Activated T-helper 1 cell treated with anti-CD3 and anti-CD28 coated beads, Interleukin-12 subunit alpha, Interleukin-12 subunit beta, Interleukin-2, Interleukin-4 antibody, amounts not matched to agents 30 ng/mL and 10 ng/mL and 1 ng/mL, durations not matched to agents 14 hours and 24 hours and 36 hours (primary cell): ENCODE data around the gene LRRC27. TPM values are rescaled to one million over a fixed set of nuclear protein-coding genes. Genes with fewer than 3 reads are reported as not detected.

Experiments used
- DNase-seq: peaks from one replicate; pipeline ENCODE4 v3.0.0; 2021; ENCODE audit warnings: low spot score
- H3K27ac Mint-ChIP-seq: one replicate; pipeline ENCODE4 v1.8.0; 2021; ENCODE audit warnings: mild to moderate bottlenecking, mixed read lengths
- H3K27me3 Mint-ChIP-seq: one replicate; pipeline ENCODE4 v1.8.0; 2022; ENCODE audit warnings: mild to moderate bottlenecking, moderate library complexity, mixed read lengths; ENCODE audit not compliant: insufficient read depth
- H3K36me3 Mint-ChIP-seq: one replicate; pipeline ENCODE4 v1.8.0; 2021; ENCODE audit warnings: low read depth, mixed read lengths
- H3K4me1 Mint-ChIP-seq: one replicate; pipeline ENCODE4 v1.8.0; 2021; ENCODE audit warnings: low read depth, mixed read lengths
- H3K4me3 Mint-ChIP-seq: one replicate; pipeline ENCODE4 v1.8.0; 2021; ENCODE audit warnings: mild to moderate bottlenecking, moderate library complexity, mixed read lengths
- H3K9me3 Mint-ChIP-seq: one replicate; pipeline ENCODE4 v1.8.0; 2021; ENCODE audit warnings: mixed read lengths
- intact Hi-C: fragments of 100-400 bp; cut with micrococcal nuclease; formaldehyde crosslinking; loops from one replicate; pipeline ENCODE4 v1.15.1; 2024
- total RNA-seq: library from RNA; stranded (reverse); gene quantifications from 2 replicates; pipeline ENCODE4 v1.2.3, GENCODE V29; 2022

Gene LRRC27
- total RNA-seq, 1 donor from 2014 or later, result 1.7 TPM

DNA sequence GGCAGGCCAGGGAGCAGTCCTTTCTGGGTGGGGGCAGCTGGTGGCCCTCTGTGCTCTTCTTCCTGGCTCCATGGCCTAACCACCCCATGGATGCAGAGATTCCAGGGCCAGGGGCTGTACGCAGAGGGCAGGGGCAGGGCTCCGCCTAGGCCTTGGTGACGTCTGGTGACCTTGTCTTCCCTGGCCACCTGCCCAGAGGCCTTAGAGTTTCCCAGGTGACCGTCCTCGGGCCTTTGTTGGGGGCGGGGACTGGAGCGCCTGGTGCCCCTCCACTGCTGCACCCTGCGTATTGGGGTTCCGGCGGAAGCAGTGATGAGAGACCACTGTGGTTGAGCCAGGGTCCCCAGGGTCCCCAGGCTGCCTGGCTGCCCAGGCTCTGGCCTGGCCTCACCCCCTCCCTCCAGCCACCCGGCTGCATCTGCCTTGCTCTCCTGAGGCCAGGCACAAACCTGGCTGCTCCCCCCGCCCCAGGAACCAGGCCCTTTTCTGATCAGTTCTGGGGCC, 75.3 kb downstream of the LRRC27 start:
- Mint-ChIP-seq H3K4me3 (no peak overlapping the region), H3K36me3 (peaks cover 4% of the 10 kb centered on the region), H3K4me1 (no peaks in the 10 kb centered on the region), H3K27ac (no peak overlapping the region), H3K9me3 (no peaks in the 10 kb centered on the region), H3K27me3 (no peaks in the 10 kb centered on the region)
- DNase-seq, result no peak
- intact Hi-C loops, result no loop called here

DNA sequence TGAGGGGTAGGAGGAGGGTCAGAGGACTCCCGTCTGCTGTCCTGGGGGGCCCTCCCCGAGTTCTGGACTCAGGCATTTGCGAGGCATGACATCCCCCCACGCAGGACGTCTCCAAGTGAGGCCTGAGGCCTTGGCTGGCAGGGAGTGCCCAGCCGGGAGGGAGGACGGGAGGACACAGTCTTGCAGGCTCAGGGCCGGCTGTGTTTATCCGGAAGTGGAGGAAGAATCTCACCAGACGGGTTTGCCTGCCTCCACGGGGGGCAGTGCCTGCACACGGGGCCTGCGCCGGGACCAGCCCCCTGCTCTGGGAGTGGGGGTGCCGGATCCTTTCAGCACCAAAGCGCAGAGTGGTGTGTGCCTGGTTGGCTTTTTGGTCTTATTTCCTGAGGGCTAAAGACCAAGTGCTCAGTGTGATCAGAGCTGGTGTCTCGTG, 75.9 kb downstream of the LRRC27 start:
- Mint-ChIP-seq H3K36me3 (peaks cover 4% of the 10 kb centered on the region), H3K9me3 (no peaks in the 10 kb centered on the region), H3K4me1 (no peaks in the 10 kb centered on the region), H3K27ac (no peak overlapping the region), H3K27me3 (no peaks in the 10 kb centered on the region), H3K4me3 (no peak overlapping the region)
- DNase-seq, result no peak
- intact Hi-C loops, result no loop called here

DNA sequence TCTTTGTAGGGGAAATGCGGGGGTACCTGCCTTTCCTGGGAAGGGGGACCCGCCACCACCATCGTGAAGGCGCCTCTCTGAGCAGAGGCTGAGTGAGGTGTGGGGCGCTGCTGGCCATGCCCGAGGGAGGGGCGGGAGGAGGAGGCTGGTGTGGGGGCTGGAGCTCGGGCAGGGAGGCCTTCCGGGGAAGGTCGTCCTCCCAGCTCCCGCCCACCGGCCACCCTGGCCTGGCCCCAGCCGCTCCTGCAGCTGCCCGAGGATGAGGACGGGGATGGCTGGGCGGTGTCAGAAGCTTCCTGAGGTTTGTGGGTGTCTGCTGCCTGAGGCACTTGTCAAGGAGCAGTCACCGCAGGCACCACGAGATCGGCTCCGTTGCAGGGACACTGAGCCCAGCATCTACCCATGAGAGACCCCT, 76.4 kb downstream of the LRRC27 start:
- H3K36me3 Mint-ChIP-seq, result peaks cover 4% of the 10 kb centered on the region
- no peaks in the 10 kb centered on the region for H3K9me3 Mint-ChIP-seq
- intact Hi-C loops, result no loop called here
- H3K27me3 Mint-ChIP-seq, result no peaks in the 10 kb centered on the region
- no peak overlapping the region for H3K4me3 Mint-ChIP-seq
- no peaks in the 10 kb centered on the region for H3K4me1 Mint-ChIP-seq
- no peak for DNase-seq
- H3K27ac Mint-ChIP-seq, result no peak overlapping the region

DNA sequence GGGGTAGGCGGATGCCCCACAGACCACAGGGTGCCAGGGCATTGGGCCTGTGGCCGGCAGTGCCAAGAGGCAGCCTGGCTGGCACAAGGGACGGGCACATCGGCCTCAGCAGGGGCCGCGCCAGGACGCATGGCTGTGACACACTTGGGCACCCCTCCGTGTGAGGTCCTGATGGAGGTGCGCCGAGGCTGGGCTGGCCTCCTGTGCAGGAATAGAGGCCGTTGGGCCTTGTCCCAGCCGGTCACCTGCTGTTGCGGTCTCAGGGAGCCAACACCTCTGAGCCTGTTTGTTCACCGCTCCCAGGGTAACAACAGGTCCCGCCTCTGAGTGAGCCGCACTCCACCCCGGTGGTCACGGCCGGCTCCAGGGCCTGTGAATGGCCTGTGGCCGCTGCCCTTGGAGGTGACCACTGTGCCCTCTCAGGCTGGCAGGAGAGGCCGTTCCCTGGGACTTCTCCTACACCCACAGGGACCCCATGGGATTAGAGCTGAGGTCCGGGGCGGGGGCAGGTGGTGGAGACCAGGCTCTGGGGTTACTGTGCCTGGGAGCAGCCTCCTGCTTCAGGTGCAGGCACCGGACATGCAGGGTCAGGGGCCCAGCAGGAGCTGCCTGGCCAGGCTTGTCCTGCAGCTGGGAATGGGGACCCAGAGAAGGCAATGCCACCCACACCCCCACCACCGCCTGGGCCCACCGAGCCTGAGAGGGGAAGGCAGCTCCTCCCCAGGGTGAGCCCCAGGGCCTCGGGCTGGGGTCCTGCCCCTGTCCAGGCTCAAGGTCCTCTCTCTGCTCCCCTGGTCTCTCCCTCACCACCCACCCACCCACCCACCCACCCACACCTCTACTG, 77.1 kb downstream of the LRRC27 start:
- intact Hi-C loops, result no loop called here
- DNase-seq, result no peak
- H3K36me3 Mint-ChIP-seq, result peaks cover 4% of the 10 kb centered on the region
- no peaks in the 10 kb centered on the region for H3K9me3 Mint-ChIP-seq
- no peak overlapping the region for H3K4me3 Mint-ChIP-seq
- H3K27me3 Mint-ChIP-seq, result no peaks in the 10 kb centered on the region
- no peaks in the 10 kb centered on the region for H3K4me1 Mint-ChIP-seq
- no peak overlapping the region for H3K27ac Mint-ChIP-seq

DNA sequence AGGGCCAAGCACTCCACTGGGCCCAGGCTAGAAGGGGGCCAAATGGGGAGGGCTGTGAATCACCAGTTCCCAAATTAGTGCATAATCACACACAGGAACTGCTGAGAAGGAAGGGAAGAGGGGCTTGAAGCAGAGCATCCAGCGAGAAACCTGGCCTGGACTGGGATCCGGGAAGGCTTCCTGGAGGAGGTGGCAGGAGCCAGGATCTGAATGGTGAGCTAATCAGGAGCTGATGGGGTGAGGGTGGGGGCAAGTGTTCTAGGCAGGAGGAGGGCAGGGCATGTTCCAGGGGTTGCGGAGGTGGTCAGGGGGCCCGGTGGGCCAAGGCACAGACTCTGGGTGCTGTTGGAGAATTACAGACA, 77.7 kb downstream of the LRRC27 start:
- H3K36me3 Mint-ChIP-seq, result peaks cover 4% of the 10 kb centered on the region
- intact Hi-C loops, result no loop called here
- no peak overlapping the region for H3K27ac Mint-ChIP-seq
- no peaks in the 10 kb centered on the region for H3K9me3 Mint-ChIP-seq
- no peak overlapping the region for H3K4me3 Mint-ChIP-seq
- no peaks in the 10 kb centered on the region for H3K4me1 Mint-ChIP-seq
- H3K27me3 Mint-ChIP-seq, result no peaks in the 10 kb centered on the region
- no peak for DNase-seq

DNA sequence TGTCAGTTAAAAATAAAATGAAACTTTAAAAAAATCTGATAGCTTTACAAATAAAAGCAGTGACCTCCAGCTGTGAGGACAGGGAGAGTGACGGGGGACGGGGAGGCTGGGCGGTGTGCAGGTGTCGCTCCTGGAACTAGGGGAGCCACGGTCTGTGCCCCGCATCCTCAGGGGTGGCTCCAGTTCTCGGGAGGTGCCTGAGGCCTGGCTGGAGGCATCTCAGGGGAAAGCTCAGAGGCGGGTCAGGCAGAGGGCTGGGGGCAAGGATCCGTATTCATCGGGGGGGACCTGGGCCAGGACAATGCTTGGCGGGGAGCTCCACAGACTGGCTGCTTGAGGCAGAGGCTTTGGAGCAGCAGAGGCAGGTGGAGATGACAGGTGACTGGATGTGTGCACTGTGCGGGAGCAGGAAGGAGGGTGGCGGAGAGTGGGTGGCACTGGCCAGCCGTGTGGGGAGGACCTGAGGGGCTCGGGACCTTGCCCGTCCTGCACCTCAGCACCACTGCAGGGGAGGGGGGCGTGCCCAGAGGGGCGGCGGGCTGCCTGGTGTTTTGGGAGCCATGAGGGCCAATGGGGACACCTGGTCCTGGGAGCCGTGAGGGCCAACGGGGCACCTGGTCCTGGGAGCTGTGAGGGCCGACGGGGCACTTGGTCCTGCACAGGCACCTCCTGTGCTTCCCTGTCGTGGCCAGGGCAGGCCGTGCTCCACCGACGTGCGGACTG, 78.2 kb downstream of the LRRC27 start:
- intact Hi-C loops, result no loop called here
- H3K9me3 Mint-ChIP-seq, result no peaks in the 10 kb centered on the region
- peaks cover 5% of the 10 kb centered on the region for H3K36me3 Mint-ChIP-seq
- no peaks in the 10 kb centered on the region for H3K4me1 Mint-ChIP-seq
- no peak overlapping the region for H3K4me3 Mint-ChIP-seq
- H3K27ac Mint-ChIP-seq, result no peak overlapping the region
- no peak for DNase-seq
- no peaks in the 10 kb centered on the region for H3K27me3 Mint-ChIP-seq

DNA sequence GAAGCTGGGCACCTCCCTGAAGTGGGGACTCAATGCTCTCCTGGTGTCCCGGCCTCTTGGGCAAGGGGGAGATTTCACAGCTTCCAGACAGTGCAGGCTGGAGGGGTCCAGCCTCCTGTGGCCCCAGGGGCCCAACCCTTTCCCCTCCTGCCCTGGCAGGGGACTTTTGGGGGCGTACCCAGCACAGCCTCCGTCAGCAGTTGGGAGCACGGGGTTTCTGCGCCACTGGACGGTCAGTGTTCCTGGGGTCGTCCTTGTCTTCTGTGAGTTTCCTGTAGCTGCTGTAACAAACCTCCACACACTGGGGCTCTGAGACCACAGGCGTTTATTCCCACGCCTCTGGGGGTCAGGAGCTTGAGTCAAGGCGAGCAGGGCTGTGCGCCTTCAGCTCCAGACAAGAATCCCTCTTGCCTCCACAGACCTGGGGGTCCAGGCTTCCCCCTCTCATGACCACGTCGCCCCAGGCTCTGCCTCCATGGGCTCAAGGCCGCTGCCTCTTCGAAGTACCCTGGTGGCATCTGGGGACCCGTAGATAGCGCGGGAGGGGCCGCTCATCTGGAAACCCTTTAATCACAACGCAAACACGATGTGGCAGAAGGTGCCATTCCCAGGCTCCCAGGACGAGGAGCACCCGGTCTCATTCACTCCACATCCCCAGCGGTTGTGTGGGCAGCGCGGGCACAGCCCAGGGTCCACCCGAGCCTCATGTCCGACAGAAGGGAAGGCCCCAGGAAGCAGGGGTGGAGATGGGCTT, 79.0 kb downstream of the LRRC27 start:
- Mint-ChIP-seq H3K27ac (no peak overlapping the region), H3K4me1 (no peaks in the 10 kb centered on the region), H3K9me3 (no peaks in the 10 kb centered on the region), H3K4me3 (no peak overlapping the region), H3K27me3 (no peaks in the 10 kb centered on the region), H3K36me3 (peaks cover 6% of the 10 kb centered on the region)
- intact Hi-C loops, result no loop called here
- DNase-seq, result no peak

DNA sequence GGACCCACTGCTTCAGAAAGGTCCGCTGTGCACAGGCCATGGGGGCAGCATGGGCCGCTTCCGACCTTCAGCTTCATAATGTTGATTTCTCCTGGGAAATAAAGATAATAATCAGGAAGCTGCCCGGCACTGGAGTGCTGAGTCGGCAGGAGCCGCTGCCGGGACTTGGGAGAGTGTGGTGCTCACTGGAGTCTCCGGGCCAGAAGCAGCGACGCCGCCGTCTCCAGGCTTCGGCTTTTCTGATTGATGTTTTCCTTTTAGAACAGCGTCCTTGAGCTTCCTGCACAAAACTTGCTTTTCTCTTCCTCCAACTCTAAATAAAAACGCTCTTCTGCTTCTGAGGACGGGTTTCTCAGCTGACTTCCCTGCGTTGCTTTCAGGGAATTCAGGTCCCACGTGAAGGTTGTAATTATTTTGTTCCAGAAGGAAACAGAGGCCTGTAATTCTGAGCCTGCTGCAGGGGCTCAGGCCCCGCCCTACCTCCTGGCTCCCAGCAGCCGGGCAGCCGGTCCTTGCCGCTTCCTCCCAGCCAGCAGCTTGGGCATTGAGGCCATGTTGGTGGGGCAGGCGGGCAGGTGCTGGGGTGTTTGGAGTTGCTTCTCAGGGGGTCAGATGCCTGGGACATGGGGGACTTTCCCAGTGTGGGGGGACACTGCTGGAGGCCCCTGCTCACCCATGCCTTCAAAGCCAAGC, 79.7 kb downstream of the LRRC27 start:
- Mint-ChIP-seq H3K4me3 (no peak overlapping the region), H3K27ac (no peak overlapping the region), H3K4me1 (no peaks in the 10 kb centered on the region), H3K27me3 (no peaks in the 10 kb centered on the region), H3K9me3 (no peaks in the 10 kb centered on the region), H3K36me3 (peaks cover 5% of the 10 kb centered on the region)
- intact Hi-C loops, result no loop called here
- no peak for DNase-seq

DNA sequence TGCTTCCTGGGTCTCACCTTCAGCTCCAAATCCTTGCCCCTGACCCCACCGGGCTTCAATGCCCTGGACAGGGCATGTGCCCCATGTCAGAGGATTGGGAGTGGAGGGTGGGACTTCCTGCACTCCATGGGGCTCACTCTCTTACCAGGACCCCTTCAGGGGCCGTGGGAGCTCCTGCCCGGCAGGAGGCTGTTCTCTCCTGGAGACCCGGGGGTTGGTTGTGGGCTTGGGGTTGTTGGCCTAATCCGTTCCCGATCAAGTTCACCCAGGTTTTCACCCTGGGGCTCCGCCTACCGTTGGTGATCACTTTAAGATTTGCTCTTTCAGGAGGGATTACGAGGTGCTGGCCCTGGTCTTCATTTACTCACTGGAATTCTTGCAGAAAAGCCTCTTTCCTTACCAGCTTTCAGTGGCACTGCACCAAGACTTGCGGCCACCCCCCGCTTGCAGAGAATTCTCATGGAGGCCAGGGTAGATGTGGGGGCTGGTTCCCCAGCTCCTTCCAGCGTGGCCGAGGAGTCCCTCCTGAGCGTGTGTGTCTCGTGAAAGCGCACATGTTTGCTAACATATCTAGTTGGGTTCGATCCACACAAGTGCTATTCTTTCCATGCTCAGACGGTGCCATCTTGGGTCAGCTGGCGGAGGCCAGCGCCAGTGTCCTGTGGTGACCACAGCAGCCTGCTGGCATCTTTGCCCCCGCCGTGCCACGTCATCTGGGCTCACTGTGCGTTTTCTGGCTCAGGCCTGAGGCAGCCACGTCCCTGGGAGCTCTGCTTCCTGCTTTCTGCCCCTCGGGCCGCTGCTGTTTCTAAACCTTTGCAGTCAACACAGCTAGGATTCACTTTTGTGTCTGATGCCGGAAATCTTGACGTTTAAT, 80.6 kb downstream of the LRRC27 start:
- no peak for DNase-seq
- Mint-ChIP-seq H3K4me1 (no peaks in the 10 kb centered on the region), H3K27ac (no peak overlapping the region), H3K27me3 (no peaks in the 10 kb centered on the region), H3K4me3 (no peak overlapping the region), H3K9me3 (no peaks in the 10 kb centered on the region), H3K36me3 (peaks cover 5% of the 10 kb centered on the region)
- intact Hi-C loops, result no loop called here

DNA sequence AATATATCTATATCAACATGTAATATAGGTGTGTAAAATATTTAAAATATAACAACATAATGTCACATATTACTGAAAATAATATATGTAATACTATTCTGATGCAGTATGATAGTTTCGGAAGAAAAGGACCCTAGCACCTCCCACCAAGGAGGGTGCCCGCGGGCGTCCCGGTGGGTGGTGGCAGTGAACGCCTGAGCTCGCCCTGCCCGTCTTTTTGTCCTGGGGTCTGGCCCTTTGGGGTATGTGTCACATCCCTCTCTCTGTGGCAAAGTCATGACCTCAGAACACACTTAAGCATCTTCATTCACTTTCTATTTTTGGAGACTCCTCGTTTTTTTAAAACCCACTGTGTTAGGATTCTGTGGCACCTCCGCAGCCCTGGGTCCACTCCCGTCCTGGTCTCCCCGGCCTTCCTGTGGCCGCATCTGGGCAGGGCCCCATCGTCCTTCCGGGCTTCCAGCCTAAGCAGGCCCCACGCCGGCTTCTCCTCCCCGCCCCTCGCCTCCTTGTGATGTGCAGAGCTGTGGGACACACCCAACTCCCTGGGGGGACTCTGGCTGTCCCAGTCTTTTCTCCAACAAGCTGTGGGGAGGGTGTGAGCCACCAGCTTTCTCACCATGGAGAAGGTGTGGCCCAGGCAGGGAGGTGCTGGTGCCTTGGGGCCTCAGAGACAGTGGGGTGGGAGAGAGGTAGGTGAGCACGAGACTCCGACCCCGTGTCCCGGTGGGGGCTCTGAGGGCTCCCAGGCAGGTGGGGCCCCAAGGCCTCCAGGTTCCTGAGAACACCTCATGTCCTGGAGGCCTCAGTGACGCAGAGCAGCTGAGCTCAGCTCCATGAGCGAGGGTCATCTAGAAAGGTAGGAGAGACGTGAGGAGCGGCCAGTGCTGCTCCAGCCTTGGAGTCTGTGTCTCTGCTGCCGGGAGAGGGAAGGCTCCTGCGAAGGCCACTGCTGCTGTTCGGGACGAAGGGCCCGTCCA, 81.5 kb downstream of the LRRC27 start:
- H3K27me3 Mint-ChIP-seq, result no peaks in the 10 kb centered on the region
- intact Hi-C loops, result no loop called here
- H3K9me3 Mint-ChIP-seq, result no peaks in the 10 kb centered on the region
- H3K36me3 Mint-ChIP-seq, result peaks cover 5% of the 10 kb centered on the region
- no peak overlapping the region for H3K4me3 Mint-ChIP-seq
- H3K4me1 Mint-ChIP-seq, result no peaks in the 10 kb centered on the region
- no peak for DNase-seq
- no peak overlapping the region for H3K27ac Mint-ChIP-seq

DNA sequence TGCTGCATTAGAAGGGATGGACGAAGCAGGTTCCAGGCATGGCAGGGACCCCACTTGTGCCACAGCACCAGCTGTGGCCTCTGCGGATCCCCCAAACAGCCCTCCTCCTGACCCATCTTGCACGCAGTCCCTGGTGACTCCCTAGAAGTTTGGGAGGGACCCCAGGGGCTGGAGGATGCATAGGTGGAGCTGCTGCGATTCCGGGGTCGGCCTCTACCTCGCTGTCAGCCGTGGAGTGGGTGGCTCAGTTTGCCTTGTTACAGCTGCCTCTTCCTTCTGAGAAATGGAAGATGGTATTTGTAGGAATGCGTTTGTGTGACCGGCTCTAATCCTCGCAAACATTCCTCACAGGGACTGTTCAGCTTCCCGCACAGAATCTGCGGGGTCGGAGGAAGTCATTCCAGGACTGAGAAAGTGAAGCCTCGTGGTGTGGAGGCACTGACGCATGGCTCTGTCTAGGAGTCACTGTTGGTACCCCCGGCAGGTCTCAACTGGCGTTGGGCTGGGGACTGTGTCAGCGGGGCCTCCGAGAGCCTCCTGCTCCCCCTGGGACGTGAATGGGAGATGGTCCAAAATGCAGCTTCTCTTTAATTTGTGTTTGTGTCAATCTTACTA, 82.5 kb downstream of the LRRC27 start:
- Mint-ChIP-seq H3K4me3 (no peak overlapping the region), H3K27me3 (no peaks in the 10 kb centered on the region)

More for the DNA sequence above, 82.5 kb downstream of the LRRC27 start:
- Mint-ChIP-seq H3K9me3 (no peaks in the 10 kb centered on the region), H3K36me3 (peaks cover 5% of the 10 kb centered on the region), H3K27ac (no peak overlapping the region), H3K4me1 (no peaks in the 10 kb centered on the region)
- intact Hi-C loops, result no loop called here
- DNase-seq, result no peak
